Stomach (tissue), 4 donors: ENCODE results near the gene WWC2.

Experiments used
- EP300 ChIP-seq: sonication (generic); formaldehyde crosslinking; IDR thresholded peaks from one replicate; pipeline ENCODE4 v1.6.1; 2017; ENCODE audit warnings: antibody characterized with exemption
- POLR2A ChIP-seq, 4 donors: fragments of 450-650 bp; IDR thresholded peaks; one replicate each; pipeline ENCODE4 v1.6.1; 2016; ENCODE audit warnings: antibody characterized with exemption in 4 of 4, control low read depth in 2 of 4, mild to moderate bottlenecking in 1 of 4, moderate library complexity in 1 of 4
- POLR2AphosphoS5 ChIP-seq, 3 donors: sonication (generic); formaldehyde crosslinking; IDR thresholded peaks; one replicate each; pipeline ENCODE4 v1.6.1; 2016; ENCODE audit warnings: antibody characterized with exemption in 3 of 3
- TF ChIP-seq, protein P1 (sequence below), 7 experiments: fragments of 450-650 bp in 4 of 7; fragments of 200-600 bp in 3 of 7; sonication (generic) in 3 of 7; IDR thresholded peaks; one replicate each; pipeline ENCODE4 v1.5.1; 2016 to 2019; ENCODE audit warnings: antibody characterized with exemption in 7 of 7, control low read depth in 2 of 7, mild to moderate bottlenecking in 1 of 7

GRCh38 chr4:183186813-183187212 is 87.8 kb downstream of the WWC2 start:
- TF ChIP-seq, protein P1, sequence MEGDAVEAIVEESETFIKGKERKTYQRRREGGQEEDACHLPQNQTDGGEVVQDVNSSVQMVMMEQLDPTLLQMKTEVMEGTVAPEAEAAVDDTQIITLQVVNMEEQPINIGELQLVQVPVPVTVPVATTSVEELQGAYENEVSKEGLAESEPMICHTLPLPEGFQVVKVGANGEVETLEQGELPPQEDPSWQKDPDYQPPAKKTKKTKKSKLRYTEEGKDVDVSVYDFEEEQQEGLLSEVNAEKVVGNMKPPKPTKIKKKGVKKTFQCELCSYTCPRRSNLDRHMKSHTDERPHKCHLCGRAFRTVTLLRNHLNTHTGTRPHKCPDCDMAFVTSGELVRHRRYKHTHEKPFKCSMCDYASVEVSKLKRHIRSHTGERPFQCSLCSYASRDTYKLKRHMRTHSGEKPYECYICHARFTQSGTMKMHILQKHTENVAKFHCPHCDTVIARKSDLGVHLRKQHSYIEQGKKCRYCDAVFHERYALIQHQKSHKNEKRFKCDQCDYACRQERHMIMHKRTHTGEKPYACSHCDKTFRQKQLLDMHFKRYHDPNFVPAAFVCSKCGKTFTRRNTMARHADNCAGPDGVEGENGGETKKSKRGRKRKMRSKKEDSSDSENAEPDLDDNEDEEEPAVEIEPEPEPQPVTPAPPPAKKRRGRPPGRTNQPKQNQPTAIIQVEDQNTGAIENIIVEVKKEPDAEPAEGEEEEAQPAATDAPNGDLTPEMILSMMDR (IDR thresholded peaks at IDR 0.05), result no peak
- TF ChIP-seq POLR2AphosphoS5 (IDR thresholded peaks at IDR 0.05) (no peak), EP300 (no peak), POLR2A (IDR thresholded peaks at IDR 0.05) (no peak)
